GM12878 (cell line): ENCODE results near the gene COTL1. TPM values are rescaled to one million over a fixed set of nuclear protein-coding genes. Genes with fewer than 3 reads are reported as not detected.

Experiments
- CHD1 ChIP-seq: IDR thresholded peaks from 2 replicates; pipeline ENCODE4 v1.6.1; 2012; ENCODE audit warnings: low read depth, low read length, improper control_type of control experiment
- CREB1 ChIP-seq: IDR thresholded peaks from 2 replicates; pipeline ENCODE4 v1.6.1; 2012; ENCODE audit warnings: low read depth, mild to moderate bottlenecking, inconsistent platforms
- DPF2 ChIP-seq: fragments of 450-650 bp; IDR thresholded peaks from 2 replicates; pipeline ENCODE4 v1.6.1; 2017; ENCODE audit warnings: mild to moderate bottlenecking
- E2F4 ChIP-seq: IDR thresholded peaks from 2 replicates; pipeline ENCODE4 v1.6.1; 2012; ENCODE audit warnings: low read depth, low read length, improper control_type of control experiment
- FOXK2 ChIP-seq: fragments of 450-650 bp; IDR thresholded peaks from 2 replicates; pipeline ENCODE4 v1.6.1; 2017; ENCODE audit warnings: mild to moderate bottlenecking, moderate library complexity
- GABPA ChIP-seq: IDR thresholded peaks from 2 replicates; pipeline ENCODE4 v1.6.1; 2014; ENCODE audit warnings: antibody characterized with exemption, low read depth, mild to moderate bottlenecking, inconsistent platforms
- HDGF ChIP-seq: fragments of 450-650 bp; IDR thresholded peaks from 2 replicates; pipeline ENCODE4 v1.6.1; 2016; ENCODE audit warnings: antibody characterized with exemption
- IKZF2 ChIP-seq, 2 experiments: fragments of 450-650 bp; IDR thresholded peaks; 2 replicates each; pipeline ENCODE4 v1.6.1; 2017; ENCODE audit warnings: mild to moderate bottlenecking in 2 of 2, moderate library complexity in 2 of 2
- MEF2B ChIP-seq: fragments of 450-650 bp; IDR thresholded peaks from 2 replicates; pipeline ENCODE4 v1.6.1; 2018; ENCODE audit warnings: mild to moderate bottlenecking, moderate library complexity; ENCODE audit not compliant: partially characterized antibody, poor library complexity, severe bottlenecking
- MXI1 ChIP-seq: fragments of 150-350 bp; IDR thresholded peaks from 2 replicates; pipeline ENCODE4 v1.6.1; 2011; ENCODE audit warnings: low read depth, mild to moderate bottlenecking, inconsistent platforms, low read length, improper control_type of control experiment
- NR2C1 ChIP-seq: fragments of 450-650 bp; IDR thresholded peaks from 2 replicates; pipeline ENCODE4 v1.6.1; 2017; ENCODE audit warnings: antibody characterized with exemption, mild to moderate bottlenecking, moderate library complexity
- PAX5 ChIP-seq: IDR thresholded peaks from 2 replicates; pipeline ENCODE4 v1.6.1; 2011; ENCODE audit warnings: low read depth, low read length, borderline replicate concordance
- PAX8 ChIP-seq: fragments of 450-650 bp; IDR thresholded peaks from 2 replicates; pipeline ENCODE4 v1.6.1; 2017; ENCODE audit warnings: mild to moderate bottlenecking, moderate library complexity
- POLR2AphosphoS5 ChIP-seq: IDR thresholded peaks from 2 replicates; pipeline ENCODE4 v1.6.1; 2011; ENCODE audit warnings: mild to moderate bottlenecking, low read length, inconsistent platforms
- RAD21 ChIP-seq: IDR thresholded peaks from 2 replicates; pipeline ENCODE4 v1.6.1; 2011; ENCODE audit warnings: mild to moderate bottlenecking, low read depth, low read length, moderate library complexity; ENCODE audit not compliant: insufficient read depth
- SMARCA5 ChIP-seq: fragments of 450-650 bp; IDR thresholded peaks from 2 replicates; pipeline ENCODE4 v1.6.1; 2017; ENCODE audit warnings: mild to moderate bottlenecking
- SMC3 ChIP-seq: IDR thresholded peaks from 2 replicates; pipeline ENCODE4 v1.6.1; 2011; ENCODE audit warnings: low read length, improper control_type of control experiment, borderline replicate concordance
- SREBF2 ChIP-seq: IDR thresholded peaks from 2 replicates; pipeline ENCODE4 v1.6.1; 2012; ENCODE audit warnings: mild to moderate bottlenecking, low read length
- SRF ChIP-seq, 2 experiments: IDR thresholded peaks; 2 replicates each; pipeline ENCODE4 v1.6.1; 2011; ENCODE audit warnings: low read depth in 2 of 2, low read length in 2 of 2, mild to moderate bottlenecking in 1 of 2, moderate library complexity in 1 of 2
- TCF3 ChIP-seq: IDR thresholded peaks from 2 replicates; pipeline ENCODE4 v1.6.1; 2012; ENCODE audit warnings: low read depth, mild to moderate bottlenecking, low read length, borderline replicate concordance; ENCODE audit not compliant: insufficient read depth
- USF1 ChIP-seq: IDR thresholded peaks from 2 replicates; pipeline ENCODE4 v1.6.1; 2011; ENCODE audit warnings: borderline replicate concordance, low read depth, mild to moderate bottlenecking, moderate library complexity, mixed read lengths, low read length; ENCODE audit not compliant: insufficient read depth; ENCODE audit errors: extremely low read length
- ZZZ3 ChIP-seq: IDR thresholded peaks from 2 replicates; pipeline ENCODE4 v1.6.1; 2011; ENCODE audit warnings: low read depth; ENCODE audit not compliant: control insufficient read depth, insufficient read length
- polyA plus RNA-seq, 11 experiments: library from polyadenylated mRNA; depleted of rRNA in 4 of 11; unstranded in 6 of 11; stranded (reverse) in 5 of 11; fragments of >200 nt; fragmentation: Nextera tagmentation in 4 of 11; fragmentation: Illumina TruSeq in 1 of 11; extraction: Ambion mirVana in 4 of 11; extraction: Trizol in 1 of 11; gene quantifications; 1 replicate in 1 of 11; 2 replicates in 10 of 11; pipeline versions ENCODE4 v1.2.1 to v1.2.3, GENCODE V29; 2011 to 2016; ENCODE audit warnings: inconsistent platforms in 2 of 11, missing spikeins in 2 of 11, low read depth in 1 of 11
- total RNA-seq, 4 experiments: library from RNA; depleted of rRNA in 3 of 4; stranded (reverse); fragments of >200 nt in 3 of 4; fragmentation: Illumina TruSeq in 1 of 4; extraction: Trizol in 1 of 4; gene quantifications; 2 replicates each; pipeline versions ENCODE4 v1.2.1 to v1.2.3, GENCODE V29; 2013 to 2021
- TF ChIP-seq, protein P1 (sequence below): IDR thresholded peaks from 2 replicates; pipeline ENCODE4 v1.6.1; 2012; ENCODE audit warnings: low read depth, low read length, improper control_type of control experiment
- TF ChIP-seq, protein P2 (sequence below): fragments of 450-650 bp; IDR thresholded peaks from 2 replicates; pipeline ENCODE4 v1.6.1; 2017; ENCODE audit warnings: antibody characterized with exemption, mild to moderate bottlenecking, moderate library complexity
- TF ChIP-seq, protein P3 (sequence below): fragments of 450-650 bp; IDR thresholded peaks from 2 replicates; pipeline ENCODE4 v1.6.1; 2016; ENCODE audit warnings: mild to moderate bottlenecking

COTL1 gene
- total and polyA plus RNA-seq, 10 of the 15 experiments (the other 5 are each of a cell fraction or from before 2014, with no cell fraction given): 140 to 894 (median 330) TPM

DNA sequence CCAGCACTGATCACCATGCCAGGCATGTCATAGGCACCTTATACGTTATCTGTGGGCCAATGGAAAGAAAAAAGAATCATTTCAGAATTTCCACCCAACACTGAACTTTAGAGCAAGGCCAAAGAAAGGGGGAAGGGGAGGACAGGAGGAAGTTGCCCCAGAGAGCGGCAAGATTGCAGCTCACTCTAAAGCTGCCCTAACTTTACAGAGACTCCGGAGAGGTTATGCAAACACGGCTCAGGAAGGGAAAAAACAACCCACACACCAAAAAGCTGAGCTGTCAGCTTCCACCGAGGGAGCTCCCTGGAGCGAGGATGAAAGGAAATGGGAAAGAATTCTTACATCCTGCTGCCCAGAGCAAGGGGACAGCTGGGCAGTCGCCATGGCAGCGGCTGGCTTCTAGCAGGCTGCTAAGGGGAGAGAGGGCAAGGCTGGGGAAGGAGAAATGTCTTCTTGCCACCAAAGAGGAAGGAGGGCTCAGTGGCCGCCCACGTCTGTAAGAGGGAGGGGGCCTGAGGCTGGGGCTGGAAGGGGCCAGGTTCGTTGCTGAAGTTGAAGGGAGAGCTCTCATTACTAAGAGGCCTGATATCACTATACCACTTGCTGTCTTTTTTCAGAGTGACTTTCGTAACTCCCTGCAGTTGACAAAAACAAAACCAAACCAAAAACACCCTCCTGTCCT lies 18.2 kb downstream of the COTL1 start (continued):
- TF ChIP-seq USF1: no peak
- no peak for TF ChIP-seq TCF3
- TF ChIP-seq DPF2: peak; percentile 38
- TF ChIP-seq NR2C1: no peak
- no peak for TF ChIP-seq SMARCA5
- peak; percentile 66 for TF ChIP-seq MXI1
- TF ChIP-seq, protein P1, sequence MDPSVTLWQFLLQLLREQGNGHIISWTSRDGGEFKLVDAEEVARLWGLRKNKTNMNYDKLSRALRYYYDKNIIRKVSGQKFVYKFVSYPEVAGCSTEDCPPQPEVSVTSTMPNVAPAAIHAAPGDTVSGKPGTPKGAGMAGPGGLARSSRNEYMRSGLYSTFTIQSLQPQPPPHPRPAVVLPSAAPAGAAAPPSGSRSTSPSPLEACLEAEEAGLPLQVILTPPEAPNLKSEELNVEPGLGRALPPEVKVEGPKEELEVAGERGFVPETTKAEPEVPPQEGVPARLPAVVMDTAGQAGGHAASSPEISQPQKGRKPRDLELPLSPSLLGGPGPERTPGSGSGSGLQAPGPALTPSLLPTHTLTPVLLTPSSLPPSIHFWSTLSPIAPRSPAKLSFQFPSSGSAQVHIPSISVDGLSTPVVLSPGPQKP: no peak
- no peak for TF ChIP-seq SREBF2
- no peak for TF ChIP-seq ZZZ3
- no peak for TF ChIP-seq GABPA
- TF ChIP-seq CHD1: peak; percentile 37; the same call in 1 of the 2 replicates
- TF ChIP-seq FOXK2: no peak
- no peak for TF ChIP-seq PAX8
- peak; percentile 72 to 81 for TF ChIP-seq IKZF2 (IDR thresholded peaks at IDR 0.05)
- TF ChIP-seq SMC3: 0 out of 2 replicates have a peak, but pooled peaks have one; percentile 2
- peak; percentile 83; the same call in 1 of the 2 replicates for TF ChIP-seq POLR2AphosphoS5
- no peak for TF ChIP-seq PAX5
- TF ChIP-seq HDGF: peak; percentile 69; the same call in 1 of the 2 replicates
- no peak for TF ChIP-seq E2F4
- TF ChIP-seq RAD21: no peak
- TF ChIP-seq, protein P2, sequence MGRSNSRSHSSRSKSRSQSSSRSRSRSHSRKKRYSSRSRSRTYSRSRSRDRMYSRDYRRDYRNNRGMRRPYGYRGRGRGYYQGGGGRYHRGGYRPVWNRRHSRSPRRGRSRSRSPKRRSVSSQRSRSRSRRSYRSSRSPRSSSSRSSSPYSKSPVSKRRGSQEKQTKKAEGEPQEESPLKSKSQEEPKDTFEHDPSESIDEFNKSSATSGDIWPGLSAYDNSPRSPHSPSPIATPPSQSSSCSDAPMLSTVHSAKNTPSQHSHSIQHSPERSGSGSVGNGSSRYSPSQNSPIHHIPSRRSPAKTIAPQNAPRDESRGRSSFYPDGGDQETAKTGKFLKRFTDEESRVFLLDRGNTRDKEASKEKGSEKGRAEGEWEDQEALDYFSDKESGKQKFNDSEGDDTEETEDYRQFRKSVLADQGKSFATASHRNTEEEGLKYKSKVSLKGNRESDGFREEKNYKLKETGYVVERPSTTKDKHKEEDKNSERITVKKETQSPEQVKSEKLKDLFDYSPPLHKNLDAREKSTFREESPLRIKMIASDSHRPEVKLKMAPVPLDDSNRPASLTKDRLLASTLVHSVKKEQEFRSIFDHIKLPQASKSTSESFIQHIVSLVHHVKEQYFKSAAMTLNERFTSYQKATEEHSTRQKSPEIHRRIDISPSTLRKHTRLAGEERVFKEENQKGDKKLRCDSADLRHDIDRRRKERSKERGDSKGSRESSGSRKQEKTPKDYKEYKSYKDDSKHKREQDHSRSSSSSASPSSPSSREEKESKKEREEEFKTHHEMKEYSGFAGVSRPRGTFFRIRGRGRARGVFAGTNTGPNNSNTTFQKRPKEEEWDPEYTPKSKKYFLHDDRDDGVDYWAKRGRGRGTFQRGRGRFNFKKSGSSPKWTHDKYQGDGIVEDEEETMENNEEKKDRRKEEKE: no peak
- no peak for TF ChIP-seq CREB1
- TF ChIP-seq, protein P3, sequence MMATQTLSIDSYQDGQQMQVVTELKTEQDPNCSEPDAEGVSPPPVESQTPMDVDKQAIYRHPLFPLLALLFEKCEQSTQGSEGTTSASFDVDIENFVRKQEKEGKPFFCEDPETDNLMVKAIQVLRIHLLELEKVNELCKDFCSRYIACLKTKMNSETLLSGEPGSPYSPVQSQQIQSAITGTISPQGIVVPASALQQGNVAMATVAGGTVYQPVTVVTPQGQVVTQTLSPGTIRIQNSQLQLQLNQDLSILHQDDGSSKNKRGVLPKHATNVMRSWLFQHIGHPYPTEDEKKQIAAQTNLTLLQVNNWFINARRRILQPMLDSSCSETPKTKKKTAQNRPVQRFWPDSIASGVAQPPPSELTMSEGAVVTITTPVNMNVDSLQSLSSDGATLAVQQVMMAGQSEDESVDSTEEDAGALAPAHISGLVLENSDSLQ: no peak
- TF ChIP-seq MEF2B: peak; percentile 40
- no peak for TF ChIP-seq SRF (IDR thresholded peaks at IDR 0.05; ENCODE audit: low read depth in 2 of 2, low read length in 2 of 2)
